Adrenal gland (tissue), 5 donors: ENCODE measurements around the gene KIAA1328.

Experiments used
- POLR2A ChIP-seq, 2 donors: fragments of 450-650 bp; IDR thresholded peaks; one replicate each; pipeline ENCODE4 v1.6.1; 2017; ENCODE audit warnings: antibody characterized with exemption in 2 of 2, mild to moderate bottlenecking in 2 of 2, moderate library complexity in 1 of 2
- TF ChIP-seq, protein P1 (sequence below), 6 experiments: fragments of 450-650 bp in 4 of 6; fragments of 200-600 bp in 2 of 6; sonication (generic) in 1 of 6; IDR thresholded peaks; 1 replicate in 5 of 6; 2 replicates in 1 of 6; pipeline versions ENCODE4 v1.5.1 to v1.8.0; 2016 to 2021; ENCODE audit warnings: antibody characterized with exemption in 6 of 6, mild to moderate bottlenecking in 2 of 6, moderate library complexity in 1 of 6
- donor health status: DM: no; HTN: no; CAD: no.

DNA sequence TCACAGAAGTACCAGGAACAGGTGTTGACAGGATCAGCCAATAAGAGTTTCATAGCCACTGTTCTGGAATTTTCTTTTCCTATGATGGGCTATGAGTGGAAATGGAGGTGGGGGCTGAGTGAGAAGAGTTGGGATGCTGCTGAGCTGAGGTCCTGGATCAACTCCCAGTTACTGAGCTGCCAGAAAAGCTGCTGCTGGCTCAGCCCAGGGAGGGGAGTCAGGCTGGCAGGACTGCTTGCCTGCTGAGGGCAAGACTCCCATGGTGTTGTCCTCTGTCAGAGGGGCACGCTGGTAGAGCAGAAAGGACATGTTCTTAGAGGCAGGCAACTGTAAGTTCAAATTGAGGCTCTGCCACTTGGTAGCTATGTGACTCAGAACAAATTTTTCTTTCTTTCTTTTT, 11.9 kb upstream of the KIAA1328 start:
- TF ChIP-seq, protein P1, sequence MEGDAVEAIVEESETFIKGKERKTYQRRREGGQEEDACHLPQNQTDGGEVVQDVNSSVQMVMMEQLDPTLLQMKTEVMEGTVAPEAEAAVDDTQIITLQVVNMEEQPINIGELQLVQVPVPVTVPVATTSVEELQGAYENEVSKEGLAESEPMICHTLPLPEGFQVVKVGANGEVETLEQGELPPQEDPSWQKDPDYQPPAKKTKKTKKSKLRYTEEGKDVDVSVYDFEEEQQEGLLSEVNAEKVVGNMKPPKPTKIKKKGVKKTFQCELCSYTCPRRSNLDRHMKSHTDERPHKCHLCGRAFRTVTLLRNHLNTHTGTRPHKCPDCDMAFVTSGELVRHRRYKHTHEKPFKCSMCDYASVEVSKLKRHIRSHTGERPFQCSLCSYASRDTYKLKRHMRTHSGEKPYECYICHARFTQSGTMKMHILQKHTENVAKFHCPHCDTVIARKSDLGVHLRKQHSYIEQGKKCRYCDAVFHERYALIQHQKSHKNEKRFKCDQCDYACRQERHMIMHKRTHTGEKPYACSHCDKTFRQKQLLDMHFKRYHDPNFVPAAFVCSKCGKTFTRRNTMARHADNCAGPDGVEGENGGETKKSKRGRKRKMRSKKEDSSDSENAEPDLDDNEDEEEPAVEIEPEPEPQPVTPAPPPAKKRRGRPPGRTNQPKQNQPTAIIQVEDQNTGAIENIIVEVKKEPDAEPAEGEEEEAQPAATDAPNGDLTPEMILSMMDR (IDR thresholded peaks at IDR 0.05), result no peak
- TF ChIP-seq POLR2A (IDR thresholded peaks at IDR 0.05), result no peak
